WI38 (cell line): Measurements from ENCODE around the gene HARS1.
"Not testable (repeated sequence)": the region's sequence is repeated elsewhere in the genome, so short reads cannot be mapped to it uniquely, and the experiment has no call there.

Experiments
- H3K4me3 ChIP-seq: 2 replicates; pipeline ENCODE4 v1.5.1; 2011; ENCODE audit warnings: low read depth, mild to moderate bottlenecking, control low read depth, low read length
- TF ChIP-seq, protein P1 (sequence below): IDR thresholded peaks from 2 replicates; pipeline ENCODE4 v1.5.1; 2012; ENCODE audit warnings: low read depth, mild to moderate bottlenecking, control low read depth, low read length

Gene HARS1, protein sequence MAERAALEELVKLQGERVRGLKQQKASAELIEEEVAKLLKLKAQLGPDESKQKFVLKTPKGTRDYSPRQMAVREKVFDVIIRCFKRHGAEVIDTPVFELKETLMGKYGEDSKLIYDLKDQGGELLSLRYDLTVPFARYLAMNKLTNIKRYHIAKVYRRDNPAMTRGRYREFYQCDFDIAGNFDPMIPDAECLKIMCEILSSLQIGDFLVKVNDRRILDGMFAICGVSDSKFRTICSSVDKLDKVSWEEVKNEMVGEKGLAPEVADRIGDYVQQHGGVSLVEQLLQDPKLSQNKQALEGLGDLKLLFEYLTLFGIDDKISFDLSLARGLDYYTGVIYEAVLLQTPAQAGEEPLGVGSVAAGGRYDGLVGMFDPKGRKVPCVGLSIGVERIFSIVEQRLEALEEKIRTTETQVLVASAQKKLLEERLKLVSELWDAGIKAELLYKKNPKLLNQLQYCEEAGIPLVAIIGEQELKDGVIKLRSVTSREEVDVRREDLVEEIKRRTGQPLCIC

DNA sequence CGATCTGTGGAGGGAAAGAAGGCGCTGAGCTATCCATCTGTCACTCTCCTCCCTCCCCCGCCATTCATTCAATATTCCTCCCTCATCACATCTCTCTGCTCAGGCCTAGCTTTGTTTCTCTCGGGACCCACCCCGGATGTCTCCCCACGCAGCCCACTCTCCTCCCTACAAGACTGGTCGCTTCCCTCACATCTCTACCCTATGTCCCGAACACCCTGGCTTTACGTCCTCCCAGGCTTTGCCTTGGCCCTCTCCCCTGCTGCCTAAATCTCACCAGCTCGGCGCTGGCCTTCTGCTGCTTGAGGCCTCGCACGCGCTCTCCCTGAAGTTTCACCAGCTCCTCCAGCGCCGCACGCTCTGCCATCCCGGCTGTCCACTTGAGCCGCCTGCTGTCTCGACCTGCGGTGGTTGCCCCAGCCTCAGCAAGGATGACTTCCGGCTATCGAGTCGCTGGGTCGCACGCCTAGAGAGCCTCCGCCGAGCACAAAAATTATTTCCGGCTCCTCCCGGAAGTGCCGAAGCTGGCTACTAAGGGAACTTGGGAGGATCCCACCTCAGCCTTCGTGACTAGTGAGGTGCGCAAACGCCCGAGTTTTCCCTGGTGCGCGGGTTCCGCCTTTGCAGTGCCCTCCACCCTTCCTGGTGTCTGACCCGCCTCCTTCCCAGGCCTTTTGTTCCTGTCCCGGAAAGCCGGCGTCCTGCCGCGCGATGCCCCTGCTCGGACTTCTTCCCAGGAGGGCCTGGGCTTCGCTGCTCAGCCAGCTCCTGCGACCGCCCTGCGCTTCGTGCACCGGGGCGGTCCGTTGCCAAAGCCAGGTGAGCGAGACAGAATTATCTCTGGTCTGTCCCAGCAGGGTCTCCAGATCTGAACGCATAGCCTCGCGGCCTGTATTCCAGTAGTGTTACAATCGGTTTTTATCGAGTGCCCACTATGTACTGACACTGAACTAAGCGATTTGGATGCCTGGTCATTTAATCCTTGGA lies at the start of gene HARS1, which contains the start of gene HARS2:
Gene HARS1, minus strand, starts transcription at position 430 of the 984 bp plus-strand sequence. Its CDS starts 66 bp downstream, at position 364.
Gene HARS2, plus strand, starts transcription at position 515 of the 984 bp plus-strand sequence. Its CDS starts 194 bp downstream, at position 709.
- TF ChIP-seq, protein P1, sequence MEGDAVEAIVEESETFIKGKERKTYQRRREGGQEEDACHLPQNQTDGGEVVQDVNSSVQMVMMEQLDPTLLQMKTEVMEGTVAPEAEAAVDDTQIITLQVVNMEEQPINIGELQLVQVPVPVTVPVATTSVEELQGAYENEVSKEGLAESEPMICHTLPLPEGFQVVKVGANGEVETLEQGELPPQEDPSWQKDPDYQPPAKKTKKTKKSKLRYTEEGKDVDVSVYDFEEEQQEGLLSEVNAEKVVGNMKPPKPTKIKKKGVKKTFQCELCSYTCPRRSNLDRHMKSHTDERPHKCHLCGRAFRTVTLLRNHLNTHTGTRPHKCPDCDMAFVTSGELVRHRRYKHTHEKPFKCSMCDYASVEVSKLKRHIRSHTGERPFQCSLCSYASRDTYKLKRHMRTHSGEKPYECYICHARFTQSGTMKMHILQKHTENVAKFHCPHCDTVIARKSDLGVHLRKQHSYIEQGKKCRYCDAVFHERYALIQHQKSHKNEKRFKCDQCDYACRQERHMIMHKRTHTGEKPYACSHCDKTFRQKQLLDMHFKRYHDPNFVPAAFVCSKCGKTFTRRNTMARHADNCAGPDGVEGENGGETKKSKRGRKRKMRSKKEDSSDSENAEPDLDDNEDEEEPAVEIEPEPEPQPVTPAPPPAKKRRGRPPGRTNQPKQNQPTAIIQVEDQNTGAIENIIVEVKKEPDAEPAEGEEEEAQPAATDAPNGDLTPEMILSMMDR = no peak

DNA sequence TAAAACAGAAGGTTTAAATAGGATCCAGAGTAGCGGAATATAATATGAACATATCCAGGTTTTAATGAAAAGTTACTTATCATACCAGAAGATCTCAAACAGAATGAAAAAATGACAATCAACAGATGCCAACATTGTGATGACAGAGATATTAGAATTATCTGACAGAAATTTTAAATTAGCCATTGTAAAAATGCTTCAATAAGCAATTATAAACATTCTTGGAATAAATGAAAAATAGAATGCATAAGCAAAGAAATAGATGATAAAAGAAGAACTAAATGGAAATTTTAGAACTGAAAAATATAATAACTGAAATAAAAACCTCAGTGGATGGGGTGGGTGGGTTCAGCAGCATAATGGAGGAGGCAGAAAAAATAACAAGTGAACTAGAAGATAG lies 46.3 kb upstream of the HARS1 start:
- TF ChIP-seq, protein P1 = no peak
- no peak overlapping the region for H3K4me3 ChIP-seq

More for the DNA sequence above, at the start of gene HARS1, which contains the start of gene HARS2:
- H3K4me3 ChIP-seq = peak within 1 kb of the TSS; percentile 95

DNA sequence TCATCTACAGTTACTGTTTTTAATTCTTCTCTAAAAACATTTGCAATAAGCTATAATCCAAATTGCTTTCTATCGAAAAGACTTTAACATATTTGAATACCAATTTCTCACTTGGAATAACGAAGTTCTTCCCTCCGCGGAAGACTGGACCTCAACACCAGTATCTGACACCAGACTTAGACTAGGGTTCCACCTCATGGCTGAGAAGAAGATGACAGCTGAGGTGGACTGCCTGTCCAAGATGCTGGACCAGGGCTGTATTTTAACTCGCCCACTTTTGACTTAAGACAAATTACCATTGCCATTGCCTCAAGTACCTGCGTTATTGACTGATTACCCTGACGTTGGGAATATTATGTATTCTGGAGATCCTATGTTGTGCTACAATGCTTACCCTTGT lies 43.2 kb upstream of the HARS1 start:
- TF ChIP-seq, protein P1 = 0 out of 2 replicates have a peak, but pooled peaks have one; percentile 30
- H3K4me3 ChIP-seq = no peak overlapping the region

DNA sequence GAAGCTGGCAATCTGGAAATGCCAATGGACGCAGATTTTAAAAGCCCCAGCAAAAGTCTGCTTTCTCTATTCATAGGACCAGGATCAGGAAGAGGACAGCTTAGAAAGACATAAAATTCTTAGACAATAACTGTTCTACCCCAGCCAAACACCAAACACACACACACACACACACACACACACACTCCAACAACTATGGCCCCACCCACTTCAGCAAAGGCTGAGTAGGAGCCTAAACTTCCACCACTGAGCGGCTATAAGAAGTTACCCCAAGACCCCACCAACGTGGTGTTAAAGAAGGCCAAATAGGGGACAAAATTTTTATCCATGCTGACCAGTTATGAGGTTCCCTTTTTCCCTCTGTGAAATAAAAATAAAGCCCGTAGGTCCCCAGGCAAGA lies 41.9 kb upstream of the HARS1 start:
- no peak overlapping the region for H3K4me3 ChIP-seq
- TF ChIP-seq, protein P1 = no peak

DNA sequence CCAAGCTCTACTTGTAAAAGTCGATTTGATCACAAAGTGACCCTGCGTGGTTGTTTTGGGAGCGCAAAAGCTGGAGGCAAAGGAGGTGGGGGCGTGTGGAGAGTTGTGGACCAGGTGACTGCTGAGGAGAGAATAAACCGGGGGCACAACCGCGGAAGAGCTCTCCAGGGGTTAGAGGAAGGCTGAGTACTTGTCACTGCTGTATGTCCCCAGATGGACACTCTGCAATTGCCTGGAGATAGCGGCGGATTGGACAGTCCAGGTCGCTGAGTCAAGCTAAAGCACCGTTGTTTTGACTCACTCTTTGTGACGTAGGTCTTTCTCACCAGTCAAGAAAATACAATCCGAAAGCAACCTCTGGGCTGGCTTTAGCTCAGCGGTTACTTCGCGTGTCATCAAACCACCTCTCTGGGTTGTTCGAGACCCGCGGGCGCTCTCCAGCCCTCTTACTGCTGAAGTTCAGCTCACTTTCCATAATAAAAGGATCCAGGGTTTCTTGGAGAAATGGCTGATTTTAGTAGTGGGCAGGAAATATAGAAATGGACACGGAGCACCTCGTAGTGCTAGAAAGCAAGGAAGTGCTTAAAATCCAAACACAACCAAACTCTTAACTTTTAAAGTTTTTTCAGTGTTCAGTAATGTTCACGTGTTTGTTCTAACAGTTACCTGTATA lies 34.8 kb upstream of the HARS1 start:
- TF ChIP-seq, protein P1 = no peak
- H3K4me3 ChIP-seq = peak overlapping the region; percentile 62

DNA sequence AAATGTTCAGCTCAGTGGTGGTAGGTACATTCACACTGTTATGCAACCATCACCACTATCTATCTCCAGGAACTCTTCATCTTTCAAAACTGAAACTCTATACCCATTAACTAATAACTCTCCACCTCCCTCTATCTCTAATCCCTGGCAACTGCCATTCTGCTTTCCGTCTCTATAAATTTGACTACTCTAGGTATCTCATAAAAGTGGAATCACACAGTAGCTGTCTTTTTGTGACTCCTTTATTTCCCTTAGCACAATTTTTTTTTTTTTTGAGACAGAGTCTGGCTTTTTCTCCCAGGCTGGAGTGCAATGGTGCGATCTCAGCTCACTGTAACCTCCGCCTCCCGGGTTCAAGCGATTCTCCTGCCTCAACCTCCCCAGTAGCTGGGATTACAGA lies 30.2 kb upstream of the HARS1 start:
- H3K4me3 ChIP-seq = not testable (repeated sequence)

DNA sequence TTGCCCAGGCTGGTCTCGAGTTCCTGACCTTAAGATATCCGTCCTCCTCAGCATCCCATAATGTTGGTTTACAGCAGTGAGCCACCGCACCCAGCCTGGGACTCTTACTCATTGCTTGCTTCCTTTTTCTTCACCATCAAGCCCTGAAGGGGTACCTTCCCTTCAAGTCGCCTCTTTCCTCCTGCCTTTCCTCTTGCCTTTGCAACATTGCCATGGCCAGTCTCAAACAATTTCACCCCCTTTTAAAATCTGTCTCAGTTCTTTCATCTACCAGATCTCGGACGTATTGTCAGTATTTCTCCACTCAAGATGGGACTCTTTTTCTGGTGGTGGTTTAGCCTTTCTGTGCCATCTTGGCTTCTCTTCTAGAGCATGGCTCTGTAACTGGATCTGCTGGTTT lies 29.6 kb upstream of the HARS1 start:
- H3K4me3 ChIP-seq = not testable (repeated sequence)
